SK-N-SH (cell line): ENCODE results near the gene R3HDM1.

Experiments
- ELF1 ChIP-seq: IDR thresholded peaks from 2 replicates; pipeline ENCODE4 v1.4.0; 2012
- RAD21 ChIP-seq: IDR thresholded peaks from 2 replicates; pipeline ENCODE4 v1.6.1; 2012; ENCODE audit warnings: mild to moderate bottlenecking, low read length
- RXRA ChIP-seq: IDR thresholded peaks from 2 replicates; pipeline ENCODE4 v1.4.0; 2012; ENCODE audit warnings: low read depth, mild to moderate bottlenecking, borderline replicate concordance
- TF ChIP-seq, protein P1 (sequence below): fragments of 200-600 bp; sonication (generic); IDR thresholded peaks from 2 replicates; pipeline ENCODE4 v1.6.1; 2017; ENCODE audit warnings: antibody characterized with exemption, mild to moderate bottlenecking, moderate library complexity
- TF ChIP-seq, protein P2 (sequence below): IDR thresholded peaks from 2 replicates; pipeline ENCODE4 v1.4.0; 2012; ENCODE audit warnings: low read depth, borderline replicate concordance

DNA sequence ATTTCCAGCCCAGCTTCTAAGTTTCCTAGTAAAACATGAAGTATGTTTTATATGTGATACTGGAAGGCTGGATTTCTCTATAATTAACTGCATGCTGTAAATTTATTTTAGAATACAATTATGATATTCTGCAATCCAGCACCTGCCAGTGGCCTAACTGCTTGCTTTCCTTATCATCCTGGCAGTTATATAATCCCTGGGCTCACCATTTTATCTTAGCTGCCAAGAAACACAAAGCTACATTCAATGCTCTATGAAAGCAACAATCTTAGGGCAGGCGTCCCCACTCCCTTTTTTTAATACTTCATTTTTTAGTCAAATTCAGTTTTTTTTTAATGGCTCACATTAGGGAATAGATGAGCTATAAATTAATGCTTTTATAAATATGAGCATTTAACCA is 172.0 kb downstream of the R3HDM1 start:
- TF ChIP-seq ELF1 = no peak
- TF ChIP-seq, protein P1, sequence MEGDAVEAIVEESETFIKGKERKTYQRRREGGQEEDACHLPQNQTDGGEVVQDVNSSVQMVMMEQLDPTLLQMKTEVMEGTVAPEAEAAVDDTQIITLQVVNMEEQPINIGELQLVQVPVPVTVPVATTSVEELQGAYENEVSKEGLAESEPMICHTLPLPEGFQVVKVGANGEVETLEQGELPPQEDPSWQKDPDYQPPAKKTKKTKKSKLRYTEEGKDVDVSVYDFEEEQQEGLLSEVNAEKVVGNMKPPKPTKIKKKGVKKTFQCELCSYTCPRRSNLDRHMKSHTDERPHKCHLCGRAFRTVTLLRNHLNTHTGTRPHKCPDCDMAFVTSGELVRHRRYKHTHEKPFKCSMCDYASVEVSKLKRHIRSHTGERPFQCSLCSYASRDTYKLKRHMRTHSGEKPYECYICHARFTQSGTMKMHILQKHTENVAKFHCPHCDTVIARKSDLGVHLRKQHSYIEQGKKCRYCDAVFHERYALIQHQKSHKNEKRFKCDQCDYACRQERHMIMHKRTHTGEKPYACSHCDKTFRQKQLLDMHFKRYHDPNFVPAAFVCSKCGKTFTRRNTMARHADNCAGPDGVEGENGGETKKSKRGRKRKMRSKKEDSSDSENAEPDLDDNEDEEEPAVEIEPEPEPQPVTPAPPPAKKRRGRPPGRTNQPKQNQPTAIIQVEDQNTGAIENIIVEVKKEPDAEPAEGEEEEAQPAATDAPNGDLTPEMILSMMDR = no peak
- TF ChIP-seq RXRA = no peak
- TF ChIP-seq, protein P2, sequence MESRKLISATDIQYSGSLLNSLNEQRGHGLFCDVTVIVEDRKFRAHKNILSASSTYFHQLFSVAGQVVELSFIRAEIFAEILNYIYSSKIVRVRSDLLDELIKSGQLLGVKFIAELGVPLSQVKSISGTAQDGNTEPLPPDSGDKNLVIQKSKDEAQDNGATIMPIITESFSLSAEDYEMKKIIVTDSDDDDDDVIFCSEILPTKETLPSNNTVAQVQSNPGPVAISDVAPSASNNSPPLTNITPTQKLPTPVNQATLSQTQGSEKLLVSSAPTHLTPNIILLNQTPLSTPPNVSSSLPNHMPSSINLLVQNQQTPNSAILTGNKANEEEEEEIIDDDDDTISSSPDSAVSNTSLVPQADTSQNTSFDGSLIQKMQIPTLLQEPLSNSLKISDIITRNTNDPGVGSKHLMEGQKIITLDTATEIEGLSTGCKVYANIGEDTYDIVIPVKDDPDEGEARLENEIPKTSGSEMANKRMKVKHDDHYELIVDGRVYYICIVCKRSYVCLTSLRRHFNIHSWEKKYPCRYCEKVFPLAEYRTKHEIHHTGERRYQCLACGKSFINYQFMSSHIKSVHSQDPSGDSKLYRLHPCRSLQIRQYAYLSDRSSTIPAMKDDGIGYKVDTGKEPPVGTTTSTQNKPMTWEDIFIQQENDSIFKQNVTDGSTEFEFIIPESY = no peak
- TF ChIP-seq RAD21 = no peak
